Measurements from ENCODE around the gene BTBD9. TPM values are rescaled to one million over a fixed set of nuclear protein-coding genes. Genes with fewer than 3 reads are reported as not detected.

The BTBD9 gene
- total RNA-seq, 4 donors from 2014 or later: 10.6 to 16.6 (median 15.1) TPM

GRCh38 chr6:38527371-38527770 is 112.4 kb downstream of the BTBD9 start:
- H3K4me3 ChIP-seq (ENCODE audit: low read depth, poor library complexity, severe bottlenecking): no peak overlapping the region
- 96 to 97% methylated on average over 1 of the region's 1 CpG for WGBS, 2 donors
- TF ChIP-seq CTCF (IDR thresholded peaks at IDR 0.05): no peak
- TF ChIP-seq POLR2A (IDR thresholded peaks at IDR 0.05): no peak
- DNase-seq (ENCODE audit: low spot score in 2 of 2): no peak
- intact Hi-C loops (cut with DNase I; ENCODE audit: low total_unique reads): no loop called here

- no peak for DNase-seq (ENCODE audit: low spot score in 2 of 2)
- H3K4me3 ChIP-seq (ENCODE audit: low read depth, poor library complexity, severe bottlenecking): no peak overlapping the region
- intact Hi-C loops (cut with DNase I; ENCODE audit: low total_unique reads): no loop called here
- 92 to 100% methylated on average over 2 of the region's 2 CpGs for WGBS, 2 donors
- no peak for TF ChIP-seq POLR2A (IDR thresholded peaks at IDR 0.05)
- no peak for TF ChIP-seq CTCF (IDR thresholded peaks at IDR 0.05)
Measured at GRCh38 chr6:38525888-38526287, 113.8 kb downstream of the BTBD9 start.

DNA sequence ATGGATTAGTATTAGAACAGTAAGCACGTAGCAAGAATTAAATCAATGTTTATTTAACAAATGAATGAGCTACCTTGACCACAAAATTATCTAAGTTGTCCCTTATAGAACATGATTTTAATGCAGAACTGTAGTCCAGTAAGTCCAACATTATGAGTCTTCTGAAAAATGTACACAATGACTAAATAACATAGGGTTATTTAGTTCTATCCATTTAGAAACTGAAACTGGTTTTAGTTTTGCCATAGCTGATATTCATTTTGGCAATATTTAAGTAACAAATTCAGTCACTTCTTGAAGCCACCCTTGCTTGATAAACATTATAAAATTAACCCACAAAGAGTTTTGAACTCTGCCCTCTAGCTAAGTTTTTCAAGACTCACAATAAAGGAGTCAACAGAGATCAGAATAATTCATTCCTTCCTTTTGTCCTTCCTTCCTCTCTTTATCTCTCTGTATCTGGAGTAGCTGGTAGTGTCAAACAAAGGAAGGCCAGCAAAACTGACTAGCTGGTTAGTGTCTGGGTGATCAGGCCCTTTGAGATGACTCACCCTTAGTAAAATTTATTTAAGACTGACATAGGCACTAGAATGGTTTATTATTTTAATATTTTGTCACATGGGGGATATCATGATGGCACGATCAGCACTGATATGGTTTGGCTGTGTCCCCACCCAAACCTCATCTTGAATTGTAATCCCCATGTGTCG is 115.1 kb downstream of the BTBD9 start:
- 94 to 96% methylated on average over 3 of the region's 3 CpGs for WGBS, 2 donors
- TF ChIP-seq CTCF (IDR thresholded peaks at IDR 0.05) (no peak), POLR2A (IDR thresholded peaks at IDR 0.05) (no peak)
- intact Hi-C loops (cut with DNase I; ENCODE audit: low total_unique reads): no loop called here

DNA sequence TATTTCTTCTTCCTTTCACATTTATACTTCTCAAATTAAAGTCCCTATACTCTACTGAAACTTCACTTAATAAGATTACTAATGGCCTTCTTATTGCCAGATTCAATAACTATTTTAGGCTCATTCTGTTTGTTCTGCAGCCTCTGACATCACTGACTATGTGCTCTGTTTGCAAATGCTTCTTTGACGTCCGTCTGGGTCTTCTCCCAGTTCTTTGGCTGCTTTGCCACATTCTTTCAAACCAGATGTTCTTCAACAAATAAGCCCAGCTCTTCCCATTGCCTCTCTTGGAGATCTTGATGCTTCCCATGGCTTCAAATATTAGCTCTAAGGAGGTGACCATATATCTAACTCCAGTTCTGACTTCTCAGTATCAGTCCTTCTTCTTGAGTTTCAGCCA is 117.4 kb downstream of the BTBD9 start:
- TF ChIP-seq POLR2A (IDR thresholded peaks at IDR 0.05) (no peak), CTCF (IDR thresholded peaks at IDR 0.05) (no peak)
- no peak for DNase-seq (ENCODE audit: low spot score in 2 of 2)
- intact Hi-C loops (cut with DNase I; ENCODE audit: low total_unique reads): no loop called here
- no peak overlapping the region for H3K4me3 ChIP-seq (ENCODE audit: low read depth, poor library complexity, severe bottlenecking)
- WGBS, 2 donors: 46 to 48% methylated on average over 2 of the region's 2 CpGs

More for the DNA sequence above, 115.1 kb downstream of the BTBD9 start:
- H3K4me3 ChIP-seq (ENCODE audit: low read depth, poor library complexity, severe bottlenecking): no peak overlapping the region
- DNase-seq (ENCODE audit: low spot score in 2 of 2): no peak

GRCh38 chr6:38518511-38519304 is 121.0 kb downstream of the BTBD9 start:
- intact Hi-C loops (cut with DNase I; ENCODE audit: low total_unique reads): no loop called here
- no peak overlapping the region for H3K4me3 ChIP-seq (ENCODE audit: low read depth, poor library complexity, severe bottlenecking)
- no peak for DNase-seq (ENCODE audit: low spot score in 2 of 2)
- TF ChIP-seq CTCF (IDR thresholded peaks at IDR 0.05) (no peak), POLR2A (IDR thresholded peaks at IDR 0.05) (no peak)

All from lower leg skin (tissue), 4 donors.